ENCODE measurements around the gene TSC22D1. TPM values are rescaled to one million over a fixed set of nuclear protein-coding genes. Genes with fewer than 3 reads are reported as not detected.

TSC22D1 gene
- total RNA-seq, 1 donor from 2014 or later, result 18.6 TPM

- Mint-ChIP-seq H3K36me3 (ENCODE audit: low read depth) (no peaks in the 10 kb centered on the region), H3K27me3 (no peaks in the 10 kb centered on the region), H3K27ac (no peak overlapping the region), H3K9me3 (no peaks in the 10 kb centered on the region), H3K4me1 (peaks cover 15% of the 10 kb centered on the region), H3K4me3 (no peak overlapping the region)
- POLR2A ChIA-PET, result interaction anchor here (0.7 kb wide), 2 partner anchors 485 to 606 kb away, joined by 4 to 5 read pairs; no protein-coding TSS in a partner anchor
- intact Hi-C loops (cut with micrococcal nuclease), result no loop called here
- no peak for DNase-seq
- TF ChIP-seq CTCF (IDR thresholded peaks at IDR 0.05), result no peak
- no peak for ATAC-seq (ENCODE audit: low read depth)
- CTCF ChIA-PET, result no interaction called here
These were observed 88.1 kb downstream of the TSC22D1 start for GRCh38 chr13:44487989-44488388.

- H3K4me3 Mint-ChIP-seq, result peak overlapping the region; percentile 58
- peaks cover 21% of the 10 kb centered on the region for H3K4me1 Mint-ChIP-seq
- no peak for DNase-seq
These were observed 91.5 kb downstream of the TSC22D1 start for GRCh38 chr13:44484562-44485138.

GRCh38 chr13:44474122-44474910, 101.8 kb downstream of the TSC22D1 start:
- ChIA-PET CTCF (interaction anchor here (0.6 to 6.6 kb wide), 5 partner anchors 9 to 571 kb away, joined by 3 to 58 read pairs (median 4); no protein-coding TSS in a partner anchor), POLR2A (no interaction called here)
- no peaks in the 10 kb centered on the region for H3K27me3 Mint-ChIP-seq
- intact Hi-C loops (cut with micrococcal nuclease), result no loop called here
- DNase-seq (no peak), ATAC-seq (ENCODE audit: low read depth) (no peak)
- no peak for TF ChIP-seq CTCF (IDR thresholded peaks at IDR 0.05)
- H3K27ac Mint-ChIP-seq, result no peak overlapping the region
- H3K4me1 Mint-ChIP-seq, result no peaks in the 10 kb centered on the region
- no peaks in the 10 kb centered on the region for H3K9me3 Mint-ChIP-seq
- no peak overlapping the region for H3K4me3 Mint-ChIP-seq
- no peaks in the 10 kb centered on the region for H3K36me3 Mint-ChIP-seq (ENCODE audit: low read depth)

More at GRCh38 chr13:44484562-44485138, 91.5 kb downstream of the TSC22D1 start:
- intact Hi-C loops (cut with micrococcal nuclease), result loop anchor here (1.0 to 2.0 kb wide), 4 partner anchors 93 to 636 kb away; partner anchors contain the start of gene GTF2F2
- Mint-ChIP-seq H3K27ac (peak overlapping the region; percentile 30), H3K27me3 (no peaks in the 10 kb centered on the region), H3K9me3 (no peaks in the 10 kb centered on the region), H3K36me3 (ENCODE audit: low read depth) (no peaks in the 10 kb centered on the region)
- ChIA-PET POLR2A (interaction anchor here (0.6 to 1.0 kb wide), 2 partner anchors 433 to 765 kb away, joined by 3 read pairs; no protein-coding TSS in a partner anchor), CTCF (interaction anchor here (0.6 to 4.3 kb wide), 12 partner anchors 8 to 824 kb away, joined by 3 to 43 read pairs (median 5); no protein-coding TSS in a partner anchor)
- TF ChIP-seq CTCF (IDR thresholded peaks at IDR 0.05), result no peak
- ATAC-seq (ENCODE audit: low read depth), result peak; percentile 54

GRCh38 chr13:44471686-44472085, 104.4 kb downstream of the TSC22D1 start:
- CTCF ChIA-PET, result interaction anchor here (0.9 to 6.6 kb wide), 4 partner anchors 8 to 568 kb away, joined by 3 to 58 read pairs (median 6); no protein-coding TSS in a partner anchor

More at GRCh38 chr13:44471686-44472085, 104.4 kb downstream of the TSC22D1 start:
- POLR2A ChIA-PET, result no interaction called here
- no peaks in the 10 kb centered on the region for H3K9me3 Mint-ChIP-seq
- H3K36me3 Mint-ChIP-seq (ENCODE audit: low read depth), result no peaks in the 10 kb centered on the region
- H3K4me3 Mint-ChIP-seq, result no peak overlapping the region
- no peaks in the 10 kb centered on the region for H3K4me1 Mint-ChIP-seq
- no peaks in the 10 kb centered on the region for H3K27me3 Mint-ChIP-seq
- intact Hi-C loops (cut with micrococcal nuclease), result loop anchor here (1.0 kb wide), 2 partner anchors 421 to 566 kb away; no protein-coding TSS in a partner anchor
- ATAC-seq (ENCODE audit: low read depth) (no peak), DNase-seq (no peak)
- no peak for TF ChIP-seq CTCF (IDR thresholded peaks at IDR 0.05)
- H3K27ac Mint-ChIP-seq, result no peak overlapping the region

Measured in activated B cell treated with CpG ODN at 0.5 μM for 24 hours (primary cell).